Heart right ventricle (tissue), 16 donors: ENCODE measurements around the gene ANKRD2. TPM values are rescaled to one million over a fixed set of nuclear protein-coding genes. Genes with fewer than 3 reads are reported as not detected.

Experiments
- ATAC-seq, 8 donors: fragments of 200-7000 bp; cut with Tn5 transposase; one replicate each; pipeline ENCODE4 v1.9.1; 2020; ENCODE audit warnings: mild to moderate bottlenecking in 8 of 8, moderate library complexity in 8 of 8, moderate number of reproducible peaks in 1 of 8
- DNase-seq, 2 donors: peaks; one replicate each; pipeline ENCODE4 v3.0.0-alpha.2; 2020
- H3K27ac ChIP-seq, 10 donors: fragments of 200-600 bp; sonication (generic) in 2 of 10; one replicate each; pipeline versions ENCODE4 v1.5.0 to v1.8.0; 2020 to 2022; ENCODE audit warnings: mild to moderate bottlenecking in 3 of 10
- H3K27me3 ChIP-seq, 7 donors: fragments of 200-600 bp; one replicate each; pipeline ENCODE4 v1.8.0; 2021 to 2022; ENCODE audit warnings: mild to moderate bottlenecking in 2 of 7
- H3K36me3 ChIP-seq, 9 donors: fragments of 200-600 bp; sonication (generic) in 1 of 9; one replicate each; pipeline versions ENCODE4 v1.5.0 to v1.8.0; 2020 to 2022; ENCODE audit warnings: mild to moderate bottlenecking in 2 of 9
- H3K4me1 ChIP-seq, 9 donors: fragments of 200-600 bp; sonication (generic) in 1 of 9; one replicate each; pipeline versions ENCODE4 v1.5.0 to v1.8.0; 2020 to 2022; ENCODE audit warnings: mild to moderate bottlenecking in 4 of 9
- H3K4me3 ChIP-seq, 10 donors: fragments of 200-600 bp; sonication (generic) in 2 of 10; one replicate each; pipeline versions ENCODE4 v1.5.0 to v1.8.0; 2020 to 2022; ENCODE audit warnings: mild to moderate bottlenecking in 7 of 10, moderate library complexity in 2 of 10
- H3K9me3 ChIP-seq, 11 donors: fragments of 200-600 bp in 10 of 11; sonication (generic) in 2 of 11; one replicate each; pipeline versions ENCODE4 v1.5.0 to v1.8.0; 2013 to 2022; ENCODE audit warnings: mild to moderate bottlenecking in 2 of 11, control low read depth in 1 of 11, moderate library complexity in 1 of 11
- CTCF ChIP-seq, 9 donors: fragments of 200-600 bp; sonication (generic) in 2 of 9; IDR thresholded peaks; one replicate each; pipeline versions ENCODE4 v1.5.0 to v1.8.0; 2021 to 2022; ENCODE audit warnings: antibody characterized with exemption in 9 of 9, mild to moderate bottlenecking in 5 of 9, moderate library complexity in 1 of 9
- WGBS, 2 donors: extraction: QIAGEN DNeasy Blood & Tissue Kit; methylation state at CpG; one replicate each; pipeline ENCODE4 v1.1.7; 2013; ENCODE audit warnings: inconsistent platforms in 1 of 2; 5-methylcytosine and 5-hydroxymethylcytosine counted together
- intact Hi-C, 10 donors: fragments of 100-400 bp; cut with DNase I; formaldehyde crosslinking; loops; one replicate each; pipeline versions ENCODE4 v1.11.1 to v1.14.2; 2022
- polyA plus RNA-seq, 2 donors: library from polyadenylated mRNA; stranded (reverse); fragments of 200-250 nt; gene quantifications; one replicate each; pipeline ENCODE4 v1.2.3, GENCODE V29; 2013
- total RNA-seq, 10 donors: library from RNA; stranded (reverse); fragmentation: NEBNext Ultra II Directional in 3 of 10; extraction: Animal tissue kit (Norgen Biotek cat#: 25700) in 3 of 10; gene quantifications; one replicate each; pipeline versions ENCODE4 v1.2.1 to v1.2.4, GENCODE V29; 2021 to 2023
- donor health status: Arrhythmogenic right ventricular cardiomyopathy.
- donor health status: ischemic (EF 13 %, LVEDD 7.1; RV severe dilation, severe dysfunction).
- donor health status: healthy with polysubstance abuse.
- donor health status: DM: no; HTN: yes; CAD: no.
- donor health status: DM: no; HTN: no; CAD: no.
- donor health status: ischemic (EF 25% LVEDD 6.9; RV normal size, moderate dysfunction).
- donor health status: ischemic (EF 25% LVEDD 5.7; RV mildly dilated, moderate dysfunction).
- donor health status: healthy.
- donor health status: DM: yes; HTN: yes; CAD: no.
- donor health status: Ischemic cardiomyopathy.
- donor health status: ischemic (EF 35%, LVEDD 5.7; RV mildly dilated, moderate dysfunction).
- donor health status: nonischemic (EF 11% LVEDD 7.7; RV severe dilation, severe dysfunction).
- donor health status: DM: yes; HTN: yes; CAD: no.
- donor health status: PGD.
- donor health status: ischemic (EF 29% LVEDD 5.4; RV normal size, mild dysfunction).
- donor health status: nonischemic (EF 23%, LVEDD 6.1; RV moderate dilation, normal function).

ANKRD2 gene
- total and polyA plus RNA-seq, 12 donors = 46.3 to 395 (median 167) TPM

GRCh38 chr10:97548828-97549455 is 23.6 kb upstream of the ANKRD2 start:
- H3K36me3 ChIP-seq = no peaks in the 10 kb centered on the region
- ATAC-seq (peak in 1 of 8 donors; percentile 6), DNase-seq (no peak)
- H3K4me1 ChIP-seq = peaks cover 8 to 63% (median 50%) of the 10 kb centered on the region in 9 donors
- 89 to 91% methylated on average over 13 of the region's 13 CpGs for WGBS, 2 donors
- H3K27ac ChIP-seq = peak overlapping the region in 6 of 10 donors; percentile 42 to 81 (median 70)
- no peak overlapping the region for H3K4me3 ChIP-seq
- intact Hi-C loops = loop anchor here in 2 of 10 donors (2.0 to 5.0 kb wide), 2 partner anchors 52 to 86 kb away; partner anchors contain the start of genes MMS19 (in 1 of the 2) and UBTD1 (in 1 of the 2)
- H3K27me3 ChIP-seq = no peaks in the 10 kb centered on the region
- H3K9me3 ChIP-seq = no peaks in the 10 kb centered on the region
- no peak for TF ChIP-seq CTCF (IDR thresholded peaks at IDR 0.05)

GRCh38 chr10:97549587-97550322 is 22.8 kb upstream of the ANKRD2 start:
- H3K9me3 ChIP-seq = no peaks in the 10 kb centered on the region
- no peaks in the 10 kb centered on the region for H3K27me3 ChIP-seq
- peak overlapping the region in 9 of 10 donors; percentile 33 to 81 (median 65) for H3K27ac ChIP-seq
- no peak for TF ChIP-seq CTCF (IDR thresholded peaks at IDR 0.05)
- H3K4me1 ChIP-seq = peaks cover 8 to 60% (median 46%) of the 10 kb centered on the region in 9 donors
- intact Hi-C loops = loop anchor here in 8 of 10 donors (2.0 to 5.0 kb wide), 4 partner anchors 47 to 87 kb away; partner anchors contain the start of genes MMS19 (in 3 of the 8) and UBTD1 (in 3 of the 8)
- 43 to 58% methylated on average over 13 of the region's 13 CpGs for WGBS, 2 donors
- DNase-seq (no peak), ATAC-seq (peak; percentile 29 to 52 (median 40))
- no peaks in the 10 kb centered on the region for H3K36me3 ChIP-seq
- H3K4me3 ChIP-seq = no peak overlapping the region

GRCh38 chr10:97550336-97551149 is 22.0 kb upstream of the ANKRD2 start:
- Histone ChIP-seq H3K4me1 (peaks cover 8 to 60% (median 46%) of the 10 kb centered on the region in 9 donors), H3K27ac (peak overlapping the region in 8 of 10 donors; percentile 33 to 81 (median 66)), H3K9me3 (peaks cover 0 to 2% (median 0%) of the 10 kb centered on the region in 11 donors), H3K4me3 (no peak overlapping the region), H3K27me3 (no peaks in the 10 kb centered on the region), H3K36me3 (no peaks in the 10 kb centered on the region)
- intact Hi-C loops = loop anchor here in 6 of 10 donors (5.0 kb wide), 3 partner anchors 48 to 88 kb away; partner anchors contain the start of genes MMS19 (in 2 of the 6) and UBTD1 (in 2 of the 6)
- WGBS, 2 donors = 79 to 80% methylated on average over 10 of the region's 10 CpGs
- TF ChIP-seq CTCF (IDR thresholded peaks at IDR 0.05) = no peak
- DNase-seq (no peak), ATAC-seq (no peak)
